Measurements from ENCODE around the gene EXOC2.

The EXOC2 gene

DNA sequence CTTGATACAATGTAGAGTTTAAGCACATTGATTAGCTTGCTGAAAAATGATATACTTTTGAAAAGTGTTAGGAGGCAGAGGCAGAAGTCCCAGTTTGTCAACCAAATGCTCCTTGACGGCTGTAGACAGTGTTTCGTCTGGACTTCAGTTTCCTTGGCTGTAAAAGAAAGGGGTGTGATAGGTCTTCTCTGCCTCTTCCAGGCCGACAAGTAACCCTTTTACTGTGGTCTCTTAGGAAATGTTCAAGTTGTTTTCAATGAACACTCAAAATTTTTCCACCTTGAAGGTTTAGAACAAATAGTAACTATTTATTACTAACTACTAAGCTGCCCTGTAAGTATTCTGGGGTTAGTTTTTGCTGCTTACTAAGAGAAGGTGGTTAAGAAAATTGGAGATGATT, 179.0 kb downstream of the EXOC2 start:
- no peak for DNase-seq

GRCh38 chr6:513058-513457, 179.9 kb downstream of the EXOC2 start:
- DNase-seq = no peak

DNA sequence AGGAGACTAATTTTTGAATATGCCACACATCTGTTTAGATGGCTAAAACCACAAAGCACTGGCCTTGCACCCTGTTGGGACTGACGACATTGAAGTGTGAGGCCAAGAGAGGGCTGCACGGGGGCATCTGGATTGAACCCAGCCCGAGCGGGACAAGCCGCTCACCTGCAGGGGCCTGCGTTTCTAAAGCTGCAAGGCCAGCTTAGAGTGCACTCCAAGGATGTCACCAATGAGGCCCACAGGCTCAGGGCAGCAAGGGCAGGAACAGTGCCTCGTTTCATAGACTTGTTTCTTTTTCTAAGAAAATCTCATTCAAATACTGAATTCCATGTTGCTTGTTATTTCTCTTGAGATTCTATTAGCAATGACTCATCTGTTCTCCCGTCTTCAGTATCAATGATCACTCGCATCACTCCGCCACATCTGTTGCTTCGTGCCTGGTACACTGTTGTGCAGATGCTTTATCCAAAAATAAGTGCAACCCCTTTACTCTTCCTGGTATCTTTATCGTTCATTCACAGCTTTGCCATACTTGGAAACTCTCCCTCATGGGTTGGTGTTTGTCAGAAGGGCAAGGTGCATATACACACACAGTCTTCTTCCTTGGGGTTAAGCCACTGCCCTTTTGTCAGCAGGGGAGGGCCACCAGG, 181.3 kb downstream of the EXOC2 start:
- no peak for DNase-seq

GRCh38 chr6:509676-510075, 183.3 kb downstream of the EXOC2 start:
- no peak for DNase-seq

DNA sequence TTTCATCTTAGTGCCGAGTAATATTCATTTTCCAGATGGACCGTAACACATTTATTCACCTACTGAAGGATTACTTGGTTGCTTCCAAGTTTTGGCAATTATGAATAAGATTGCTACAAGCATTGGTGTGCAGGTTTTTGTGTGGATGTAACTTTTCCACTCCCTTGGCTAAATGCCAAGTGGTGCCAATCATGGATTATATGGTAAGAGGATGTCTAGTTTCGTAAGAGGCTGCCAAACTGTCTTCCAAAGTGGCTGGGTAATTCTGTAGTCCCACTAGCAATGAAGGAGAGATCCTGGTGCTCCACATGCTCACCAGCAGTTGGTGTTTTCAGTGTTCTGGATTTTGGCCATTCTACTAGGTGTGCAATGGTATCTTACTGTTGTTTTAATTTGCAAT, 184.3 kb downstream of the EXOC2 start:
- no peak for DNase-seq

GRCh38 chr6:508006-508405, 184.9 kb downstream of the EXOC2 start:
- no peak for DNase-seq

GRCh38 chr6:506920-507622, 185.9 kb downstream of the EXOC2 start:
- DNase-seq = no peak

- no peak for DNase-seq
Observed at GRCh38 chr6:506508-506907, 186.4 kb downstream of the EXOC2 start.

DNA sequence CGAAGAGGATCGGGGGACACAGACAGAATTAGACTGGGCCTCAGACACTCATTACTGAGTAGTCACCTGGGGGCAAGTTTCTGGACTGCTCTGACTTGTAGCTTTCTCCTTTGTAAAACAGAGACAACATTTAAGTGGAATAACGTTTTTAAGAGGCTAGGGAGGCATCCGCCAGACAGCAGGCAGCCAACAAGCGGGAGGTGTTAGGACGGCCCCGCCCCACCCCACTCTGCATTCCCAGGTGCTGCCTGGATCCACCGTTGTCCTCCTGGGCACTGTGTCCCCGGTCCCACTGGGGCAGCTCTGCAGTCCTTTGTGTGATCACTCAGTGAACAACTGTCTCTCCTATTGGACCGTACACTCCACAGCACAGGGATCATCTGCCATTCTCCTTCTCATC, 187.6 kb downstream of the EXOC2 start:
- DNase-seq = no peak

GRCh38 chr6:504446-504980, 188.4 kb downstream of the EXOC2 start:
- DNase-seq = no peak

DNA sequence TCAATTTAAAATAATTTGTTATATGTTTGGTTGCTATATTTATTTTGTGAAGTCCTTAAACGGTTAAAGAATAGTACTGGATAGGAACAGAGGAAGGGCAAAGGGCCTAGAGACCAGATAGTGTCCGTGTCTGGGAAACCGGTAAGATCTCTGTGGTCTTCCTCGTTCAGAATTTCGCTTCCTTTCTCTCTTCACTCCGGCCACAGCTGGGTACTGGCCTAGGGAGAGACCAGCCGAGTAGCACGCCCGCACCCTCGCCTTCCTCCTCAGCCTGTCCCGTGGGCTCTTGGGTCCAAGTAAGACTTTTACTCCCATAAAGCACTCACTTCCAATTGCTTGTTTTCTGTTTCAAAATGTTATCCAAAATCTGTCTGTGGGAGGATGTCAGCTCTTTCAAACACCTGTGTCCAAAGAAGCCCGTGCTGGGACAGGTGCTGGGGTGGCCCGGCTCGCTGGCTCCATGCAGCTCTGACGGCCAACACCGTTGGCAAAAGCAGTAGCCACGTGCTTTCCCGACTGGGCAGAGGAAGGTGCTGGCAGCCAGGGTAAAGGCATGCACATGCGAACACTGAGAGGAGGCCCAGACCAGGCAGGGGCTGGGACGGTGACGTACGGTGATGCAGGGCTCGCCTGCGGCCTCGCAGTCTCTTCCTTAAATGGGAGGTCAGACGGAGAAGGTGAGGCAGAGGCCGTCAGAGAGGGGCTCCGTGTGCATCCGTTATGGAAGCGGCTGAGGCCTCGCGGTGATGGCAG, 189.2 kb downstream of the EXOC2 start:
- no peak for DNase-seq

DNA sequence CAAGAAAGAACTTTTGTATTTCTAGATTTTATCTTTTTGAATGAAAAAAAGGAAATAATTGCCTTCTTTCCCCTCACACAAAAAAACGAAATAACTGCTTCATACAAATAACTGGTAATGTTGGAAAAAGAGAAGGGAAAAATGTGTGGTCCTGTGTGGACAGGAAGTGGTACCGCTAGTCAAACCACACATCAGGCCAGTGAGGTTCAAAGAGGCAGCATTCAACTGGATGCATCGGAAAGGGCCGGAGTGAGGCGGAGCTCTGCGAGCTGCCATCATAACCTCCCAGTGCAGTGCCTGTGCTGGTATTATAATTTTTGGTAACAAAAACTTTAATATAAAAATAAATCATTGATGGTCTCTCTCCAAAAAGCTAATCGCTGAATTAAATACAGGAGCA, 190.2 kb downstream of the EXOC2 start:
- no peak for DNase-seq

DNA sequence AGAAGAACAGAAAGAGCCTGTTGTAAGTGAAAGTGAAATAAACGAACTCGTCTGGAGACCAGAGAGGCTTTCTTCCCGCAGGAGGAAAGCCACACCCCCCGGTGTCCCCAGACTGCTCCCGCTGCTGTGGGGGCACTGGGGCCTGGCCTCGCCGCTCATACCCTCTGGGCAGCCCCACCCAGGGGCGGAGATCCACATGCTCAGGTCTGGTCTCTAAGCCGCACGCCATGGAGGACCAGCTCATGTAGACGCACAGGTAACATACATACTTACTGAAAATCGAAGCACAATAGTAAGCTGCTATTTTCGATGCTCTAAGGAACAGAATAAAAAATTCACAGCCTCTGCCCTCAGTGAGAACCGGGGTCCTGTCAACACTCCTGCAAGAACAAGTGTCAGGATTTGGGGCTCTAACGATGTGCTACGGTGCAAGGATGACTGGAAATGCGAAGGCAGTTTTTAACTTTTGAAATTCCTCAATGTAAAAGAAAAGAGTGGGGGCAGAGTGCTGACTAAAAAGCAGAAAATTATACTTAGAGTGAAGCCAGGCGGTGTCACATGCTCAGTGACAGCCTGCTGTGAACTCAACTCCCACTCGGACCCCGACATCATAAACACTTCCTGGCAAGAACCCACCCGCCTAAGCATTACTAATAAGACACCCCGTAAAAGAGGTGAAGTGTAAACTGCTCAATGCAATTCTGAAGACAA, 190.9 kb downstream of the EXOC2 start:
- no peak for DNase-seq

- no peak for DNase-seq
Observed at GRCh38 chr6:499617-500016, 193.3 kb downstream of the EXOC2 start.

- DNase-seq = no peak
Observed at GRCh38 chr6:498795-499231, 194.1 kb downstream of the EXOC2 start.

GRCh38 chr6:497258-497657, 195.7 kb downstream of the EXOC2 start:
- no peak for DNase-seq

DNA sequence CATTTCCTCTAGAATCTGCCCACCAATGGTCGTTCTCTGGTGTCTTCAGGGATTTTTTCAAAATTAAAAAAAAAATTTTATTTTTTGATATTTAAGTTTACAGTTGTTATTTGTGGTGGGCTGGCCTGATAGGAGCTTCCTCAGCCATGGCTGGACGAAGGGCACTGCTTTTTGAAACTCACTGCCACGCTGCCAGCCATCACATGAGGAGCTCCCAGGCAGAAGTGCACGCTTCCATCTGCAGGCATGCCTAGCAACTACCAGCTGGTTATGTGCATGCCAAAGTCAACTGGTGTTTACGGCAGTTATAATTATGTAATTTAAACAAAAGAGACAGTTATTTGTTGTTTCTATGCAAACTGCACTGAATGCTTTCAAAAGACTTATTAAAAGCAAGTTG, 196.3 kb downstream of the EXOC2 start:
- no peak for DNase-seq

DNA sequence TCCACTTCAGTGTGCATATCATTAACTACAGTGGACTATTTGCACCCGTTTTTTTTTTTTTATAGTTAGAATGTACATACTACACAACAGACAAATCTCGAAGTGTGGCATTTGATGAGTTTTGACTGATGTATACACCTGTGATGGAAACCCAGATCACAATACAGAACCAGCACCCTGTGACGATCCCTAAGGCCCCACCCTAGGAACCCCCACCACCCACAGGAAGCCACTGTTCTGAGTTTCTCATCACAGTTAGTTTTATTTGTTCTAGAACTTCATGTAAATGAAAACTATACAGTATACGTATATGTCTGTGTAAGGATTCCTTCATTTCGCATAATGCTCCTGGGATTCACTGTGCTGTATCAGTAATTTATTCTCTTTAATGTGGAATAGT, 198.5 kb downstream of the EXOC2 start:
- no peak for DNase-seq

GRCh38 chr6:493840-494239, 199.1 kb downstream of the EXOC2 start:
- DNase-seq = no peak

DNA sequence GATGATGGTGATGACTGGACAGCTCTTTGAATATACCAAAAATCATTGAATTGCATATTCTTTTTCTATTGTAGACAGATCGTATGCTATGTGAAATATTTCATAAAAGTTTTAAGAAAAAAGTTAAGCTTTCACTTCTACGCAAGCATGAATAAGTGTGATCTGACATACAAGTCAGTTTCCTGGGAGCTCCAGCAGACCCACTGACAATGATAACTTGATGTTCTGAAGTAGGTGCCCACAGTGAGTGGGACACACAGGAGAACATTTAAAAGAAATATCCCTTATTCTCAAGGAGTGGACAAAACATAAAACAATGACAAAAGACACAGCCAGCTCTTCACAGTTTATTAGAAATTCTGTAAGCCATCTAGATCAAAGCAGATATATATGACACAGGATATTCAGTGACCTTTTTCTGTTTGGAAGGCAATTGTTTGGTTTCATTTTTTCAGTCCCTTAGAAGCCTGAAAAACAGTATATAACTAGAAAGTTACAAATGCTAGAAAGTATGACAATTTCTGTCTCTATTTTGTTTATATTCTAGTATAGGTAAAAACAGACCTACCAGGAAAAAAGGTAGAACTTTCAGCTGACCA, 200.0 kb downstream of the EXOC2 start:
- DNase-seq = no peak

- DNase-seq = no peak
Observed at GRCh38 chr6:492178-492577, 200.8 kb downstream of the EXOC2 start.

DNA sequence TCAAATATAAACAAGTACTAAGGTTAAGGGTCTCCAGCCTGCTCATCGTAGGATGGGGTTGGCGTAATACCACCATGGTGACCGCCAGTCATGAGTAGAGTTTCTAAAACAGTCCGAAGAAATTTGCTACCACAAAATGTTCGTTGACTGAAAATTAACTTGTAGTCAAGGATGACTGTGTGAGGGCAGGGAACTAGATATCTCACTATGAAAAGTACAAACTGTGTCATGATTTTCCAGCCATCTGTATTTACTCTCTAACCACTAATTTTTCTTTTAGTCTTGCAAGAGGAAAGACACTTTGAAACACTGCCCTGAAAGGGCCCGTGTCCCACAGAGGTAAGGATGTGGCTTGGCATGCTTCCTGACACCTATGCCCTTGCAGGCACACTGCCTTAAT, 201.7 kb downstream of the EXOC2 start:
- DNase-seq = no peak

Data from right forelimb (tissue), 1 donor.